Endodermal cell (in vitro differentiated cells): ENCODE results near the gene NEMP1. TPM values are rescaled to one million over a fixed set of nuclear protein-coding genes. Genes with fewer than 3 reads are reported as not detected.

Source experiments
- DNase-seq: peaks from one replicate; pipeline ENCODE4 v3.0.0-alpha.2; 2017
- H3K27ac ChIP-seq: 2 replicates; pipeline ENCODE4 v1.5.1; 2013; ENCODE audit warnings: mild to moderate bottlenecking, low read depth, low read length, moderate library complexity
- H3K27me3 ChIP-seq: 2 replicates; pipeline ENCODE4 v1.6.1; 2013; ENCODE audit warnings: mild to moderate bottlenecking, low read length, moderate library complexity; ENCODE audit not compliant: insufficient read depth, control insufficient read depth, poor library complexity, severe bottlenecking
- H3K36me3 ChIP-seq: 2 replicates; pipeline ENCODE4 v1.7.0; 2013; ENCODE audit warnings: mild to moderate bottlenecking, low read length, moderate library complexity; ENCODE audit not compliant: control insufficient read depth, insufficient read depth
- H3K4me1 ChIP-seq: one replicate; pipeline ENCODE4 v1.7.0; 2013; ENCODE audit warnings: low read length; ENCODE audit not compliant: control insufficient read depth, insufficient read depth
- H3K4me3 ChIP-seq: 2 replicates; pipeline ENCODE4 v1.5.1; 2013; ENCODE audit warnings: mild to moderate bottlenecking, low read length, moderate library complexity
- H3K9ac ChIP-seq: 2 replicates; pipeline ENCODE4 v1.6.1; 2013; ENCODE audit warnings: mild to moderate bottlenecking, low read length, moderate library complexity; ENCODE audit not compliant: poor library complexity, severe bottlenecking; ENCODE audit errors: extremely low read depth
- H3K9me3 ChIP-seq: 2 replicates; pipeline ENCODE4 v1.6.1; 2013; ENCODE audit warnings: mild to moderate bottlenecking, low read length, moderate library complexity; ENCODE audit not compliant: control insufficient read depth
- H3K27ac Mint-ChIP-seq: 2 replicates; pipeline ENCODE4 v1.8.0; 2020; ENCODE audit warnings: mixed read lengths
- H3K27me3 Mint-ChIP-seq: 2 replicates; pipeline ENCODE4 v1.8.0; 2021; ENCODE audit warnings: mild to moderate bottlenecking, mixed read lengths; ENCODE audit not compliant: insufficient read depth
- H3K36me3 Mint-ChIP-seq: 2 replicates; pipeline ENCODE4 v1.8.0; 2020; ENCODE audit warnings: low read depth, mixed read lengths
- H3K4me1 Mint-ChIP-seq: 2 replicates; pipeline ENCODE4 v1.8.0; 2020; ENCODE audit warnings: mixed read lengths
- H3K4me3 Mint-ChIP-seq: 2 replicates; pipeline ENCODE4 v1.8.0; 2020; ENCODE audit warnings: mild to moderate bottlenecking, moderate library complexity, mixed read lengths
- H3K9me3 Mint-ChIP-seq: 2 replicates; pipeline ENCODE4 v1.8.0; 2020; ENCODE audit warnings: mild to moderate bottlenecking, mixed read lengths
- CTCF ChIP-seq: fragments of 200-600 bp; sonication (generic); conservative IDR thresholded peaks from 2 replicates; pipeline ENCODE4 v1.5.0; 2021; ENCODE audit warnings: antibody characterized with exemption, mild to moderate bottlenecking
- WGBS, 2 experiments: methylation state at CpG; one replicate each; pipeline versions ENCODE4 v1.1.5 to v1.1.7; 2013; ENCODE audit warnings: missing lambda C conversion rate in 2 of 2, mixed read lengths in 1 of 2; ENCODE audit not compliant: insufficient coverage in 1 of 2, insufficient read length in 1 of 2; 5-methylcytosine and 5-hydroxymethylcytosine counted together
- total RNA-seq, 2 donors: library from RNA; stranded (reverse); fragmentation: NEBNext Ultra II Directional in 1 of 2; extraction: Animal tissue kit (Norgen Biotek cat#: 25700) in 1 of 2; gene quantifications; 2 replicates in 1 of 2; 3 replicates in 1 of 2; pipeline ENCODE4 v1.2.1, GENCODE V29; 2021

The NEMP1 gene
- total RNA-seq, 2 donors from 2014 or later, result 36.3 to 52.6 TPM

- Mint-ChIP-seq H3K4me1 (peaks cover 22% of the 10 kb centered on the region), H3K9me3 (no peaks in the 10 kb centered on the region), H3K27me3 (no peaks in the 10 kb centered on the region), H3K4me3 (peak overlapping the region; percentile 79), H3K36me3 (peaks cover 24% of the 10 kb centered on the region), H3K27ac (no peak overlapping the region)
- 82 to 84% methylated on average over 3 to 9 of the region's 10 CpGs for WGBS, 2 experiments
- TF ChIP-seq CTCF, result no peak
- Histone ChIP-seq H3K36me3 (peaks cover 28% of the 10 kb centered on the region), H3K27me3 (no peaks in the 10 kb centered on the region), H3K4me3 (no peak overlapping the region), H3K4me1 (peaks cover 4% of the 10 kb centered on the region), H3K27ac (no peak overlapping the region), H3K9me3 (no peaks in the 10 kb centered on the region), H3K9ac (no peak overlapping the region)
- no peak for DNase-seq
Measured at GRCh38 chr12:57006809-57007475, 71.6 kb downstream of the NEMP1 start.

- Mint-ChIP-seq H3K4me3 (peak within 1 kb of the TSS; percentile 79), H3K27ac (peak within 1 kb of the TSS; percentile 81), H3K27me3 (no peaks in the 10 kb centered on the region), H3K9me3 (no peaks in the 10 kb centered on the region), H3K36me3 (peaks cover 31% of the 10 kb centered on the region), H3K4me1 (peaks cover 27% of the 10 kb centered on the region)
- Histone ChIP-seq H3K9me3 (no peaks in the 10 kb centered on the region), H3K4me1 (peaks cover 6% of the 10 kb centered on the region), H3K27me3 (no peaks in the 10 kb centered on the region), H3K4me3 (peak within 1 kb of the TSS; percentile 91), H3K9ac (peak within 1 kb of the TSS; percentile 75), H3K27ac (peak within 1 kb of the TSS; percentile 64), H3K36me3 (peaks cover 34% of the 10 kb centered on the region)
- WGBS, 2 experiments, result 1 to 3% methylated on average over 14 to 94 of the region's 94 CpGs
- peak; percentile 64 for TF ChIP-seq CTCF
- DNase-seq, result peak; percentile 92
Measured at GRCh38 chr12:57005980-57006808, 72.4 kb downstream of the NEMP1 start, which contains the start of gene ZBTB39. ZBTB39 (minus strand) TSS chr12:57006546; CDS start chr12:57004917, 1,629 bp downstream.

Other genes starting within 250 kb of the NEMP1 start
- gene SDR9C7, start 144.4 kb downstream of the NEMP1 start, total RNA-seq, result not detected
- 1 to 10 TPM; 1.1 to 3.0 TPM for gene RDH16, start 121.2 kb downstream of the NEMP1 start, total RNA-seq
- gene ZBTB39, start 72.2 kb downstream of the NEMP1 start, total RNA-seq, result 10 to 100 TPM; 22.1 to 25.7 TPM
- gene TAC3, start 62.3 kb downstream of the NEMP1 start, total RNA-seq, result 1 to 10 TPM; 1.8 to 5.4 TPM
- gene MYO1A, start 28.7 kb downstream of the NEMP1 start, total RNA-seq, result 1 to 10 TPM in 1 of 2 donors, under 1 TPM in 1; 0.77 to 1.7 TPM
- 10 to 100 TPM; 13.5 to 21.7 TPM for gene NAB2, start 10.3 kb upstream of the NEMP1 start, total RNA-seq
- gene STAT6, start 32.6 kb upstream of the NEMP1 start, total RNA-seq, result 100 to 1,000 TPM in 1 of 2 donors, 10 to 100 TPM in 1; 60.2 to 102 TPM
- 10 to 100 TPM; 74.5 to 87.7 TPM for gene LRP1, start 49.7 kb upstream of the NEMP1 start, total RNA-seq
- gene LRP1-AS, start 68.8 kb upstream of the NEMP1 start, total RNA-seq, result not detected
- 1 to 10 TPM in 1 of 2 donors, under 1 TPM in 1; 0.31 to 1.1 TPM for gene NXPH4, start 138.0 kb upstream of the NEMP1 start, total RNA-seq
- 100 to 1,000 TPM in 1 of 2 donors, 10 to 100 TPM in 1; 76.7 to 134 TPM for gene SHMT2, start 150.9 kb upstream of the NEMP1 start, total RNA-seq
- 1 to 10 TPM; 5.9 to 6.8 TPM for gene STAC3, start 172.4 kb upstream of the NEMP1 start, total RNA-seq